ENCODE results near the gene ZBTB11.
"Not testable (repeated sequence)": the region's sequence is repeated elsewhere in the genome, so short reads cannot be mapped to it uniquely, and the experiment has no call there.

The ZBTB11 gene

DNA sequence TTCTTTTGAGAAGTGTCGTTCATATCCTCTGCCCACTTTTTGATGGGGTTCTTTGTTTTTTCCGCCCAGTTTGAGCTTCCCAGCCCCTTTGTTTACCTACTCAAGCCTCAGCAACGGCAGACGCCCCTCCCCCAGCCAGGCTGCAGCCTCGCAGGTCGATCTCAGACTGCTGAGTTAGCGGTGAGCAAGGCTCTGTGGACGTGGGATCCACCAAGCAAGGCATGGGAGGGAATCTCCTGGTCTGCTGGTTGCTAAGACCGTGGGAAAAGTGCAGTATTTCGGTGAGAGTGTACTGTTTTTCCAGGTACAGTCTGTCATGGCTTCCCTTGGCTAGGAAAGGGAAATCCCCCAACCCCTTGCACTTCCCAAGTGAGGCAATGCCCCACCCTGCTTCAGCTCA, 71.5 kb downstream of the ZBTB11 start:
- not testable (repeated sequence) for DNase-seq

DNA sequence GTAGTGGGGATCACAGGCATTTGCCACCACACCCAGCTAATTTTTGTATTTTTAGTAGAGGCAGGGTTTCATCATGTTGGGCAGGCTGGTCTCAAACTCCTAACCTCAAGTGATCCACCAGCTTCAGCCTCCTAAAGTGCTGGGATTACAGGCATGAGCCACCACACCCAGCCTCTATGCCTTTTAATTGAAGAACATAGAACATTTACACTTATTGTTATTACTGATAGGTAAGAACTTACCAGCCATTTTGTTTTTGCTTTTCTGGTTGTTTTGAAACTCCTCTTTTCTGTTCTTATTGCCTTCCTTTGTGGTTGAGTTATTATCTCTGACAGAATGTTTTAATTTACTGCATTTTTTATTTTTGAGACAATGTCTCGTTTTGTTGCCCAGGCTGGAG, 73.7 kb downstream of the ZBTB11 start:
- DNase-seq = no peak

DNA sequence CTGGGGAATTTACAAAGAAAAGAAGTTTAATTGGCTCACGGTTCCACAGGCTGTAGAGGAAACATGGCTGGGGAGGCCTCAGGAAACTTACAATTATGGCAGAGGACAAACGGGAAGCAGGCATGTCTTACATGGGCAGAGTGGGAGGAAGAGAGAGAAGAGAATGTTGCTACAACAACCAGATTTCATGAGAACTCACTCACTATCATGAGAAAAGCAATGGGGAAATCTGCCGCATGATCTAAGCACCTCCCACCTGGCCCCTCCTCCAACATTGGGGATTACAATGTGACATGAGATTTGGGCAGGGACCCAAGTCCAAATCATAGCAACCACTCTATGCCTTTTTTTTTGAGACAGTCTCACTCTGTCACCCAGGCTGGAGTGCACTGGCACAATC, 74.2 kb downstream of the ZBTB11 start:
- peak; percentile 9 to 29 for DNase-seq
